ENCODE results near the gene TOP1. TPM values are rescaled to one million over a fixed set of nuclear protein-coding genes. Genes with fewer than 3 reads are reported as not detected.

Gene TOP1
- total RNA-seq, 4 donors from 2014 or later: 9.4 to 13.6 (median 12.2) TPM

- H3K4me1 ChIP-seq: no peaks in the 10 kb centered on the region
- no peaks in the 10 kb centered on the region for H3K9me3 ChIP-seq
- intact Hi-C loops (cut with DNase I; ENCODE audit: low total_unique reads): loop anchor here (1.0 kb wide), 2 partner anchors 104 to 126 kb away; no protein-coding TSS in a partner anchor
- peaks cover 0 to 68% of the 10 kb centered on the region in 2 donors for H3K36me3 ChIP-seq
- ATAC-seq (no peak), DNase-seq (no peak)
- H3K4me3 ChIP-seq: no peak overlapping the region
- in situ Hi-C loops (cut with MboI; ENCODE audit: low sequenced_read_pairs in 4 of 4): loop anchor here (5.0 kb wide), 3 partner anchors 102 to 122 kb away; no protein-coding TSS in a partner anchor
- TF ChIP-seq, protein P1, sequence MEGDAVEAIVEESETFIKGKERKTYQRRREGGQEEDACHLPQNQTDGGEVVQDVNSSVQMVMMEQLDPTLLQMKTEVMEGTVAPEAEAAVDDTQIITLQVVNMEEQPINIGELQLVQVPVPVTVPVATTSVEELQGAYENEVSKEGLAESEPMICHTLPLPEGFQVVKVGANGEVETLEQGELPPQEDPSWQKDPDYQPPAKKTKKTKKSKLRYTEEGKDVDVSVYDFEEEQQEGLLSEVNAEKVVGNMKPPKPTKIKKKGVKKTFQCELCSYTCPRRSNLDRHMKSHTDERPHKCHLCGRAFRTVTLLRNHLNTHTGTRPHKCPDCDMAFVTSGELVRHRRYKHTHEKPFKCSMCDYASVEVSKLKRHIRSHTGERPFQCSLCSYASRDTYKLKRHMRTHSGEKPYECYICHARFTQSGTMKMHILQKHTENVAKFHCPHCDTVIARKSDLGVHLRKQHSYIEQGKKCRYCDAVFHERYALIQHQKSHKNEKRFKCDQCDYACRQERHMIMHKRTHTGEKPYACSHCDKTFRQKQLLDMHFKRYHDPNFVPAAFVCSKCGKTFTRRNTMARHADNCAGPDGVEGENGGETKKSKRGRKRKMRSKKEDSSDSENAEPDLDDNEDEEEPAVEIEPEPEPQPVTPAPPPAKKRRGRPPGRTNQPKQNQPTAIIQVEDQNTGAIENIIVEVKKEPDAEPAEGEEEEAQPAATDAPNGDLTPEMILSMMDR (IDR thresholded peaks at IDR 0.05 in 4 of 5, conservative IDR thresholded peaks at IDR 0.05 in 1 of 5): no peak
- TF ChIP-seq POLR2A (IDR thresholded peaks at IDR 0.05): no peak
- no peak overlapping the region for H3K27ac ChIP-seq
- H3K27me3 ChIP-seq: no peaks in the 10 kb centered on the region
These were observed 65.9 kb downstream of the TOP1 start for GRCh38 chr20:41094353-41095055.

DNA sequence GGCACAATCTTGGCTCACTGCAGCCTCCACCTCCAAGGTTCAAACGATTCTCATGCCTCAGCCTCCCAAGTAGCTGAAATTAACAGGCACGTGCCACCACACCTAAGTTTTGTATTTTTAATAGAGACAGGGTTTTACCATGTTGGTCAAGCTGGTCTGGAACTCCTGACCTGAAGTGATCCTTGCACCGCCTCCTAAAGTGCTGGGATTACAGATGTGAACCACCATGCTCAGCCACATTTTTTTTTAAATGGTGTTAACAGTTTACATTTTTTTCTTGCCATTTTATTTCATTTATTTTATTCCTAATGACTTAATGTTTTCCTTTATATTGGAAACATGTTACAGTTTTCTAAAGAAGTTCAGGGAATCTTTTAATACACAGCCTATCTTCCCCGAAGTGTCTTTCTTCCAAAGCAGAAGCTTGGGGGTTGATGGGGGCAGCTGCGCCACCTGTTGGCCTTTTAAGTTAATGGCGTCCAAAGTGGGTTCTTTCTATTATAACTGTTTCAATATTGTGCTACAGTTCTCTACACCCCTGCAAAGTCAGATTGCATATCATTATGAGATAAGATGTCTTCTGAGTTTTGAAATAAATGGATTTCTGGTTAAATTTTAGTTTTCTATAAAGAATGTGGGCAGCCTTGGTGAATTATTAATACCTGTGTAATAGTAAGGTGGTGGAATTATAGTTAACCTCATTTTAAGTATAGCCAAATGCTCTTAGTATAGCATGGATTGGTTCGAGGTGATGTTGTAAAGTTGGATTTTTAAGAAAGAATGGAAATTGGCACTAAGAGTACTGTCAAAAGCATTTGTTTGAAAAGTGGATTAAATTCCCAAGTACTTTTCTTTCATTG, 66.7 kb downstream of the TOP1 start:
- DNase-seq: peak in 1 of 2 donors; percentile 34
- H3K27ac ChIP-seq: no peak overlapping the region
- H3K27me3 ChIP-seq: no peaks in the 10 kb centered on the region
- intact Hi-C loops (cut with DNase I; ENCODE audit: low total_unique reads): loop anchor here (1.0 kb wide), 2 partner anchors 105 to 127 kb away; no protein-coding TSS in a partner anchor
- H3K36me3 ChIP-seq: peaks cover 0 to 72% of the 10 kb centered on the region in 2 donors
- no peak for TF ChIP-seq POLR2A (IDR thresholded peaks at IDR 0.05)
- TF ChIP-seq, protein P1 (IDR thresholded peaks at IDR 0.05 in 4 of 5, conservative IDR thresholded peaks at IDR 0.05 in 1 of 5): peak; percentile 66 to 90 (median 78)
- peak; percentile 51 to 59 for ATAC-seq
- no peak overlapping the region for H3K4me3 ChIP-seq
- no peaks in the 10 kb centered on the region for H3K4me1 ChIP-seq
- no peaks in the 10 kb centered on the region for H3K9me3 ChIP-seq
- in situ Hi-C loops (cut with MboI; ENCODE audit: low sequenced_read_pairs in 4 of 4): loop anchor here in 2 of 4 donors (5.0 kb wide), 1 partner anchor 123 kb away; no protein-coding TSS in a partner anchor

GRCh38 chr20:41098703-41099250, 70.2 kb downstream of the TOP1 start:
- Histone ChIP-seq H3K9me3 (no peaks in the 10 kb centered on the region), H3K36me3 (peaks cover 0 to 82% of the 10 kb centered on the region in 2 donors), H3K27ac (no peak overlapping the region), H3K4me1 (no peaks in the 10 kb centered on the region), H3K27me3 (no peaks in the 10 kb centered on the region), H3K4me3 (no peak overlapping the region)
- peak in 1 of 2 donors; percentile 58 for ATAC-seq
- intact Hi-C loops (cut with DNase I; ENCODE audit: low total_unique reads): no loop called here
- no peak for DNase-seq
- in situ Hi-C loops (cut with MboI; ENCODE audit: low sequenced_read_pairs in 4 of 4): loop anchor here in 2 of 4 donors (5.0 kb wide), 1 partner anchor 126 kb away; no protein-coding TSS in a partner anchor
- TF ChIP-seq POLR2A (IDR thresholded peaks at IDR 0.05): no peak
- TF ChIP-seq, protein P1 (IDR thresholded peaks at IDR 0.05 in 4 of 5, conservative IDR thresholded peaks at IDR 0.05 in 1 of 5): no peak

DNA sequence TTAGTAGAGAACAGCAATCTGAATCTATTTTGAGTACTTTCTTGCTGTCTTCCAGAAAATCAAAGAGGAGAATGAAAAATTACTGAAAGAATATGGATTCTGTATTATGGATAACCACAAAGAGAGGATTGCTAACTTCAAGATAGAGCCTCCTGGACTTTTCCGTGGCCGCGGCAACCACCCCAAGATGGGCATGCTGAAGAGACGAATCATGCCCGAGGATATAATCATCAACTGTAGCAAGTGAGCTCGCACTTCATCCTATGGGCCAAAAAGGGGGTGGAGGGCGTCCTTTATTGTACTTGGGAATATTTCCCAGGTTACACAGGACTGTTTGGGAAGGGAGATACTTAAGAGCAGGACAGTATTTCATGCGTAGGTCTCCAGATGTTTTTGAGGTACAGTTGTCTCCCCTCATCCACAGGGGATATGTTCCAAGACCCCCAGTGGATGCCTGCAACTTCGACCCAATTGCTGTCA, 71.4 kb downstream of the TOP1 start:
- DNase-seq (no peak), ATAC-seq (no peak)
- Histone ChIP-seq H3K27me3 (no peaks in the 10 kb centered on the region), H3K4me1 (no peaks in the 10 kb centered on the region), H3K9me3 (no peaks in the 10 kb centered on the region), H3K4me3 (no peak overlapping the region), H3K27ac (no peak overlapping the region), H3K36me3 (peaks cover 0 to 79% of the 10 kb centered on the region in 2 donors)
- no peak for TF ChIP-seq POLR2A (IDR thresholded peaks at IDR 0.05)
- TF ChIP-seq, protein P1 (IDR thresholded peaks at IDR 0.05 in 4 of 5, conservative IDR thresholded peaks at IDR 0.05 in 1 of 5): no peak
- intact Hi-C loops (cut with DNase I; ENCODE audit: low total_unique reads) (no loop called here), in situ Hi-C loops (cut with MboI; ENCODE audit: low sequenced_read_pairs in 4 of 4) (no loop called here)
